Ammon's horn (tissue), 1 donor: ENCODE results near the gene DSE.

Experiments used
- DNase-seq: peaks from one replicate; pipeline ENCODE4 v3.0.0-alpha.2; 2016; ENCODE audit warnings: low spot score

DSE gene

DNA sequence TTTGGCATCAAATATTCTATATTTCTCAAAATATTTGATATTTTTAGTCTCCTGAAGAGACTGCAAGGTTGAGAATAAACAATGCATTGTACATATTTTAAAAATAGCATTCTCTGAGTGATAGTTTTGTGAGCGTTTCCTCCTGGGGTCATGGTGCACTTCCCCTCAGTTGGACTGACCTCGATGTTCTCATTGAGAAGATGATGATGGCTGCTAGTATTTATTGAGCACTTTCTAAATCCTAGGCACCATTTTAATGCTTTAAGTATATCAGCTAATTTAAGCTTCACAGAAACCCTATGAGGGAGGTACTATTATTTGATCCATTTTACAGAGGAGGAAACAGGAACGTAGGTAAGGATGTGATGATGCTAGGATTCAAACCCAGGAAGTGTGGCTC is 18.2 kb downstream of the DSE start:
- no peak for DNase-seq

DNA sequence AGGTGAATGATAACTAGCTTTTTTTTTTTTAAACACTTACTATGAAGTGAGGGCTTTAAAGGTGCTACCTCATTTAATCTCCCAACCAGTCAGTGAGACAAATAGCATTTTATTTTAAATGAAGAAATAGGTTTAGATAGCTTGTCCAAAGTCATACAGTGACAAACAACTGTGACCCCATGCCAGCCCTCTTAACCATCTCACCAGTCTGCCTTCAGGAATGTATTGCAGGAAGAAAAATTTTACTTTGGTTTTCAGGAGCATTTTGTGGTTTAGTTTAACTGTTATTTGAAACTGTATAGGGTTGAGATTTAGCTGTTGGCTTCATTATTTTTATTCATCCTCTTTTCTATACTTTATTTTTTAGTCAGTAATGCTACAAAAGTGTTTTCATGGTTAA is 18.6 kb downstream of the DSE start:
- no peak for DNase-seq

DNA sequence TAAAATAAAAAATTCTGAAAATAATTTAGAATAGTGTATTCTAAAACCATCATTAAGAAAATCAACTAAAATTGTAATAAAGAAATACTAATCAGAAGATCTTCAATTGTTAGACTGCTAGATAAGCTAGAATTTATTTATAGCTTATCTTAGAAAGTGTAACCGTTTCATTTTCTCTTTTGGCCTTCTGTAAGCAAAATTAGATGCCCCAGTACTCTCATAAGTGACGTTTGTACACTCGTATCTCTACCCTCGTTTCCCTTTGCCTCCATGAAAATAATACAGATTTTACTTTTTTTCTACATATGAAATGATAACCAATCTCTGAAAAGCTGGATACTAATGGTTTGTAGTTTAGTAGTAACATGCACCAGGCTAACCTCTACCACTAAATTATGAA is 19.8 kb downstream of the DSE start:
- DNase-seq = no peak

DNA sequence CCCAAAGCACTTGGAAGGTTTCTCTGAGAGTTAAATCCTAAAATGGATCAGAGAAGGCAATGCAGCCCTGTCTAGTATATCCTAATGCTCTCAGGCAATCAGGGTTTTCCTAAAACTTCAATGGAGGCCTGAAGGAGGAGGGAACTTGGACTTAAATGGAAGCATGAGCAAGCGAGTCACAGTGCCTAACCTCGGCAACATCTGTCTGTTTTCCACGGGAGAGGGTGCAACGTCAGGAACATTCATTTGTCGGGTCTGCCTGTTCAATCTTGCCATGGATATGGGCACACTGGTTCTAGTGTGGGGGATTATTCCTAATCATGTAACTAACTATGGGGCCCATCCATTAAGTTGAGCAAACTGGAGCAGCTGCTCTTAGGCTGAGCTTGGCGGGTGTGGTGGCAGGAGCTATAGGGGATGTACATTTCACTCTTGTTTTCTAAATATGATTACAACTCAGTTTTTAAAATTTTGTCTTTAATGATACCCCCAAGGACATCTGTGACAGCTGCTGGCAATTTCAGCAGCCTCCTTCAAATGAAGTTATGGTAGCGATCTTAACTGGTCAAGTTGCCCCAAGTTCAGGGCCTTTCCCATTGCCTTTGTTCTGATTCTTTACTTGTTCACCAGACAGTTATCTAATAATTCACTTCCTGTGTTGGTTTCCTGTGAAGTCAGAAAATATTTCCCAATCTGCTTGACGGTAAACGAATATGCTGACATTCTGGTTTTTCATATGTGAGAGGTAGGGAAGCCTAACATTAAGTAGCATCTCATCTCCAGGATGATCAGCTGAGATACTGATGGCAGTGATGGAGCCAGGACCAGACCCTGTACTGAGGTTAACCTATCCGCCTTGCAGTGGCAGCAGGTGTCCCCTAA is 21.6 kb downstream of the DSE start:
- DNase-seq = no peak

DNA sequence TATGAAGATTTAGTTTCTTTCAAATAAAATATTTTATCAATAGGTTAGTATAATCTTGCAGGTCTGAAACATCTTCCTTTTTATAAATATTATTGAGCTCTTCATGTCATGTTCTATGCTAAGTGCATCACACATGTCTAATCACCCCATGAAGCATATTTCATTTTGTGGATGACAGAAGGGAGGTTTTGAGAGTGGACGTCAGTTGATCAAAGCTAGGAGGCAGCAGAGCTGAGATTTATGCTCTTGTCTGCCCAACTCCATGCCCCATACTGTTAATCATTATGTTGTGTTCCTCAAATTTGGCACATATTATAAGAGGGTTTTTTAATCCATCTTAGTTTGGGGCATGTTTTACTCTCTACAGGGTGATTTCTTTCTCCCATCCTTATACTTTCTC is 22.7 kb downstream of the DSE start:
- DNase-seq = no peak

DNA sequence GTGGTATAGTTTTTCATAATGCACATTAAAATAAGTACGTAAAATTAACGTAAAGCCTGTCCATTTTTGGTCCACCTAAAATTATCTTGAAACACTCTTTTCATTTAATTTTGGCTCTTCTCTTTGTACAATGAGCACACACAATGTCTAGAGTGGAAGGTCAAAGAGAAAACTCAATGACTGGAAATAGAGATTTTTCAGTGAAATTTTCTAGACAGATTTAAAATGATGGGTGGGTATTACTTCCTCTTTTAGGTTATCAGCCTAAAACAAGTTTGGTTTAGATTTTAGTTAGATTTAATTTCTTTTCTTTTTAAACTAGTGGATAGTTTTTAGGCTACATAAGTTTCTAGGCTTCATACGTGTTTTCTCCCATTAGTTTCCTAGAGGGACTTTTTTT is 24.9 kb downstream of the DSE start:
- no peak for DNase-seq

DNA sequence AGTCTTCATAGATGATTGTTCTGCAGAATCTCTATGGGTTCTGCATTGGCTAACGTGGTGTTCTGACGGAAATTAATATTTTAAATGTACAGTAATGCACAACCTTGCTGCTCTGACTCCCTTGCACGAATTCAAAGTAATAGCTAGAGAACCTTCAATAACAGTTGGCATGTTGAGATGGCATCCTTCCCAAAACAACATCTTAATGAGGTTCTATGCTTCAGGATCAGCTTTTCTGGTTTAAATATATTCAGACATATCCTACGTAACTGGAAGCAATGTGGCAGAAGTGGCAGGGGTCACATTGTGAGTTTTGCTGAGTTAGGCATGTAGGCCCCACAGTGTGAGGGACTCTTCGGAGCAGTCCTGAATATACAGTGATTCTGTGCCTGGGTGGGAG is 25.7 kb downstream of the DSE start:
- DNase-seq = no peak

DNA sequence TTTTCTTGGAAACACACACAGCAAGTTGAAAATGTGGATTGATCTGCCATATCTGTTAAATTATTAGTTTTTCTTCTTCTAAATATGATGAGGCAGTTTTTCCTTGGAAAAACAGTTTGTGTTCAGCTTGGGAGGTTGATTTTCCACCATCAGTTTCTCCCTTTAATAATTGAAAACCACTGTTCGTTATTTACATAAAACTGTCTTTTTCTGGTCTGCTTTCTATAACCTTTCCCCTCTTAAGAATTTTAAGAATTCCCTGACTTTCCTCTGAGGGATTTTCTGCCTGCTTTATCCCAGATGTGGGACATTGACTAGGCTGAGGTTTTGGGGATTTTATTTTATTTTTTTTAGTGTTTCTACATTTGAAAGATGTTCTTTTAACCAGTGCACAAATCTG is 27.2 kb downstream of the DSE start:
- no peak for DNase-seq

DNA sequence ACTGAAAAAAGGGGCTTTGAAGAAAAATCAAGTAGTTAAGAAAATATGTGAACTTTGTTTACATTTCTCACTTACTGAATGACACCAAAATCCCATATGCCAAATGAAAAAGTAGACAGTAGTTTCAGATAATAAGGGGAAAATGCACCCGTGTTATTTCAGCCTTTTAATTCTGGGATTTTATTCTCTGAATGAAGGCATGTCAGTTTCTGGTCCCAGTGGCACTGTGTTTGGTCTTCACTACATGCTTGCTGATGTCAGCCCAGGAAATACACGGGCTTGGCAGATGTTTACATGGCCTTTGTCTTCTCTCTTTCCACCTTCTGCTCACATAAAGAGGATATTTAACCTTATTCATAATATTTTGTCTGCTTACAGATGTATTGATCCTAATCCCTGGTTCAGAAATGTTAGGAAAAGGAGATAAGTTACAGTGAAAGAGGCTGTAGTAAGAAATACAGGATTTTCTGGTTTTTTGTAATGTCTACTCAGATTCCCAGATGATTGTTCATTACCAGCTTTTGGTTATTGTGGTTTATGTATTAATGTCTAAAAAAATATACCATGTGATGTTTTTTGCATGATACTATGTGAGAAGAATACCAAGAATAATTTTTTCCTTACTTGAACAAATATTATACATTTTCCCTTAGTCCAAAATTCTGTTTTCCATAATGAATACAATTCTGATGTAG is 27.7 kb downstream of the DSE start:
- DNase-seq = no peak

DNA sequence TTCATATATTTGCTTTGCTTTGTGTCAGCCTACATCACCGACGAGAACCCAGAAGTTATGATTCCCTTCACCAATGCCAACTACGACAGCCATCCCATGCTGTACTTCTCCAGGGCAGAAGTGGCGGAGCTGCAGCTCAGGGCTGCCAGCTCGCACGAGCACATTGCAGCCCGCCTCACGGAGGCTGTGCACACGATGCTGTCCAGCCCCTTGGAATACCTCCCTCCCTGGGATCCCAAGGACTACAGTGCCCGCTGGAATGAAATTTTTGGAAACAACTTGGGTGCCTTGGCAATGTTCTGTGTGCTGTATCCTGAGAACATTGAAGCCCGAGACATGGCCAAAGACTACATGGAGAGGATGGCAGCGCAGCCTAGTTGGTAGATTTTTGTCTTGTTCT is 28.5 kb downstream of the DSE start:
- DNase-seq = no peak

DNA sequence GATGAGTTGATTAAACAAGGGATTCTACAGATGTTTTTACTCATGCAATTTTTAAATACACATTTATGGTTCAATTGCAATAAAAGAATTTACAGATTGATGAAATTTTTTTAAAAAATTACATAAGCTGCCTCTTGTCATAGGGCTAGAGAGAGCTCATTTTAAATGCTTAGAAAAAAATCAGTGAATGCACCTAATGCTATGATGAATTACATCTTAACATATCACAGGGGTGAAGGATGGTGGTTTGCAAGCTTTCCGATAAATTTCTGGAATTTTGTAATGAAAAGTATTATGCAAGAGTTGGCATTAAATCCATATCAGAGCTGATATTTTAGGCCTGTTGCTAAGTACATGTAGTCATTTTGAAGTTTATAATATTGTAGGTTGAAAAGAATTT is 29.6 kb downstream of the DSE start:
- no peak for DNase-seq

DNA sequence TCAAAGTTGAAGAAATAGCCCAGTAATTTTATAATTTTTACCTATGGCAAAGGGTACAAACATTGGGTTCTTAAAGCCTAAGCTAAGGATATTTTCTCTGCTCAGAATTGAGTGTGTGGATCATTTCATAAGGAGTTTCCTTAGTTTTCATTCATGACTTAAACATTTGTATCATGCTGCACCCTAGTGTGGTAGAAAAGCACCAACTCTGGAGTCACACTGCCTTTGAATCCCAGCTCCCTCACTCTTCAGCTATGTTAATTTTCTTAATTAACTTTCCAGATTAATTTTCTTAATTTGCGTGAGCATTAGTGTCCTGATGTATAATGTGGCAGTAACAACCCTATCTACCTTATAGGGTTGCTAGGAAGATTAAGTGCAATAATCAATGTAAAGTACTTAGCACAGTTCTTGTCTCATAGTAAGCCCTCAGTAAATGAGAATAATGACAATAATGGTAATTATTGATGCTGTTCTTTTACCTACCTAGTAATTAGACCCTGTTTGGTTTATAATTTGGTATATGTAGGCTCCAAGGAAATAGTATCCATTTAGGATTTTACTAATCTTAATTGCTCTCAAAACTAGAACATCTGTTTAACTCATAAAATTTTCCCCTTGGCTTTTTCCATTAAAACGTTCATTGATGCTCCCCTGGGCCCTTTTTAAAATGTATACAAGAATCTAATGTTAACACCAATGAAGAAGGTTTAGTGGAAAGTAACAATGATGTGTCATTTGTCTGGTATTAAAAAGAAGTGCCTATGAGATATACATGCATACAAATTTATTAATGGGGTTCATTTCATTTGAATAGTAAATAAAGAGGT is 31.6 kb downstream of the DSE start:
- DNase-seq = no peak

DNA sequence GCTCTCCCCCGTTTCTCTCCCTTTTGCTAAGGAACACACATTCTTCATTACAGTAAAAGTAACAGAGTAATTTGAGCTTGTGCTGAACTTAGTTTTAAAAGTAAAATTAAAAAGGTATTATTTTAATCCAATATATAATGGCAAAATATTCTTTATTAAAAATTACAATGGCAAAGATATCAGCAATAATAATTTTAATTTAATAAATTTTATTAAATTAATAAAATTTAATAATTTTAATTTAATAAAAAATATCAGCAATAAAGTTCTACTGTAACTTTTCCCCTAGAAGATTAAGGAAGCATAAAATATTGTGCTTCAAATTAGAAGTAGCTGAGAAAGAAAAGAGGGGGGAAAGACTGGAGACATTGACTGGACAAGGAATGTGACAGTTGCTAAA is 32.5 kb downstream of the DSE start:
- DNase-seq = no peak

DNA sequence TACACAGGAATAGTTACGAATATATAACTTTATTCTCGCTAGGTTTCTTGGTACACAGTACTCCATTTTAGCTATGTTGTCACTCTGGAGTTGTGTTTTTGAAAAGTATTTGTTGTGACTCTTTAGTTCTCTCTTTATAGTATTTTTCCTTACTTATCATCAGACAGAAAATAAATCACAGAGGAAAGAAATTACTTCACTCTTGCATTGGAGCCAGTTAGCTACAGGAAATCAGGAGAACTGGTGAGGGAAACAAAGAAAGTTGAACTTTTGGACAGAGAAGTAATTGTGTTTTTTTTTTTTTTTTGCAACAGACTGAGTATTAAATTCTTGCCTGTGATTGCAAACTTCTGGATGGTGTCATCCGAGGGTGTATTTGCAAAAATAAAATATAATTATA is 33.9 kb downstream of the DSE start:
- no peak for DNase-seq

DNA sequence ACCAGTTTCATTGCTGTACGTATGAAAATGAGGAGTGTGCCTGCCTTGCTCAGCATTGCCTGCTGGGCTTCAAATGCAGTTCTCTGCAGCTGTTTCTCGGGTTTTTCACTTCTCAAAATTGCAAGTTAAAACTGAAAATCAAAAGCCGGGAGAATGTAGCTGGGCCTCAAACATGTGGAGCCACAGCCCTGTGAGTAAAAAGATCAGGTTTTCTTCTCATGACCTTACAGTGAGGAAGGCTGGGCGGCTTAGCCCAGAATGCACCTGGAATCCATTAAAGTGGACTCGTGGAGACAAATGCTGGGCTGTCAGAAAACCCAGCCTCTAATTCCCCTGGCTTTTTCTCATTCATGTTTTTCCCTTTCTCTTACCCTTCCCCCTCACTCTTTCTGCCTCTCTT is 34.4 kb downstream of the DSE start:
- peak; percentile 27 for DNase-seq

DNA sequence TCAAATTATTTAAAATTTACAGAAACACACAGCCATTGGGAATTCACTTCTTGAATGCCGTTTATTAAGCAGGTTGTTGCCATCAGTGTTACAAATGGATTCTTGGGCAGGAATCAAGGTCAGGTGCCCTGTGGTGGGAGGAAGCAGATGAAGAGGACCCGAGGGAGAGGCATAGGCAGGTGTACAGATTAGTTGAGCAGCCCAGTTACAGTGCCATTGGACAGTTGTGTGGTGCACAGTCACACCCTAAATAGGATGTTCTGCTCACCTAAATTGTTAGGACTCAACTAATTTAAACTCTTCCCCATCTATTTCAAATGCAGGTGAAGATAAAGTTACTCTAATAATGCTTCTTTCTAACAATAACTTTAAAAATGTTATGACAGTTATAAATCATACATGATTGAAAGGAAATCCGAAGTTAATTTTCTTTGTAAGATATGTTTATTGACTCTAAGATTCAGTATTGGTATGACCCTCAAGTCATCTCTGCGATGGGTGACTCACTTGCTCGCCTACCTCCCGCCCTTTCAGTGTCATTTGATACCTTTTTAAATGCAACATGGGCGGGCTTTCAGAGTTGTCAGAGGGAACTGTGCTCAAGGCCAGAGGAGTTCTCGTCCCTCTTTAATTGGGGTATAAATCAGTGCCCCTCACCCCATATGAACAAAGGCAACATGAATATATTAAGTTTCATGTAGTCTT is 35.1 kb downstream of the DSE start:
- DNase-seq = no peak

DNA sequence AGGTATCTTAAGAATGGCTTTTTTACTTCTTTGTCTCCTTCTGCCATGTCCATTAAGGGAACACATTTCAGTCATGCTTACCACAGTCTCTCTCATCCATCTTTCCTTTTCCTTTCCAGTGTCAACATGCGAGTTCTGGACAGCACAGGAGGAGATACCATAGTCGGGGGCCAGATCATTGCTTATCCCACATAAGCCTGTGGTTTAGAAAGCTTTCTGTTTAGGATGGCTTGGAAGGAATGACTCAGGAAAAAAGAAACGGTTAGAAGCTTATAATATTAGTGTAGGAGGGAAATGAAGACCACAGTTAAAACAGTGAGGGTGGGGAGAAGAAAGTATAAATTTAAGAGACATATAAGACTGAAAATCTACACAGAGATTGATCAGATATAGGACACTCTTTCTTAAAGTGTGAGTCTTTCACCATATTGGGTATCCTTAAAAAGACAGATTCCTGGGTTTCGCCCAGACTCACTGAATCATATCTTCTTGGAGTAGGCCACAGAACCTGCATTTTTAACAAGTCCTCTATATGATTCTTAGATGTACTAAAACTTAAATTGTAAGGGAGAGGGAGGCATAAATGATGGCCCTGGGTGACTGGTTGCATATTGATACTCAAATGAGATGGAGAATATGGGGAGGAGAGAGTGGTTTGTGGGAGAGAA is 36.1 kb downstream of the DSE start:
- DNase-seq = no peak

DNA sequence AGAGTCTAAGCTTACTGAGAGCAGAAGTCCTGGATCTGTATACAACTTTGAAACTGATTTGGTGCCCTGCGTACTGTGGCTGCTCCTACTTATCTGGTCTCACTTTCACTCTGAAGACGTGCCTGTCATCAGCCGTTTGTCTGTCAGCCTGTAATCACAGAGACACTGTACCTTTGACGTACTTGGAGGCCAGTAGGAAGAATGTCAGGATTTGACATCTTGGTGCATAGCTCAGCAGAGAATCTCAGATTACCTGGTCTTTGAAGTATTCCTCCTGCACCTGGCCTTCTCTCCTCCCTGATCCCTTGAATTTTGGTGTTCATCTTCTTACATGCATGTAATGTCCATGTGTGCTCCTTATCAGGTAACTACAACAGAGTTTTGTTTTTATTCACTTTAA is 37.7 kb downstream of the DSE start:
- DNase-seq = no peak

DNA sequence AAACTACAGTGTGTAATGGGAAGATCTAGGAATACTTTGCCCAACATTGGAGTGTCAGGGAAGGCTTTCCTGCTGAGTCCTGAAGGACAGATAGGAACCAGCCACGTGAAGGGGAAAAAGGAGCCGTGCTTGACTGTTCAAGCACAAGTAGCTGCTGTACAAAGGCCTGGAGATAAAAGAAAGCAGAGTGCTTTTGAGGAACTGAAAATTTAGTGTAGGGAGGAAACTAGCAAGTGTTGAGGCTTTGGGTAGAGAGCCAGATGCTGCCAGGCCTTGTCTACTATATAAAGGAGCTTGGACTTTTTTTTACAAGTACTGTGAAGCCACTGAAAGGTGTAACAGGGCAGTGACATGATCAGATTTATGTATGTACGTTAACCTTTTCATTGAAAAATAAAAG is 39.0 kb downstream of the DSE start:
- peak; percentile 52 for DNase-seq

DNA sequence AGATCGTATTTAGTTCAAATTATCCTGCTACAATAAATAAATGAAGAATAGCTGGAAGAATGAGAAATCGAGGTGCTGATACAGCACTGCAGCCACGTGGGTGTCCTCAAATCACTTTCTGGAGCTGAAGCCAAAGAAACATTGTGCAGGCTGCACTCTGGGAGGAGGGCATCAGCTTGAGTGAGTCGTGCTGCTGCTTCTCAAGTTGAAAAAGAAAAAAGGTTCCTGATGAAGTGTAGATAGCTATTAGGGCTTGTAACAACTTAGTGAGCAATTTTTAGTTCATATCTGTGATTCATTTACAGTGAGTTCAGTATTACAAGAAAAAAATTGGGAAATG is 40.5 kb downstream of the DSE start:
- DNase-seq = peak; percentile 72

DNA sequence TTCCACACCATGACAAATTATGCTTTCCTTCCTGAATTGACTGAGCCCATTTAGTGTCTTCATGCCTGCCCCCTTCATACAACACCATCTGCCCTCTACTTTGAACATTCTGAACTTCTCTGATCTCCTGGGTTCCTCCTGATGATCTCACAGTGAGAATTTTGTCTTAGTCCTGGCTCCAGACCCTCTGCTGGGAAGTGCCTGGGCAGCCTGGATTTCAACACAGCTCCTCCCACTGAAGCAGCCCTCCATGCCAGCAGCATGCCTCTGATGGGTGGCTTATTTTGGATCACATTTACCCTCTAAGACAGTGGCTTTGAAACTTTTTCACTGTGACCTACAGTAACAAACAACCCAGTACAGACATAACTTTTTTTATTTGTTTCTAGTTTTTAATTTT is 41.5 kb downstream of the DSE start:
- peak; percentile 28 for DNase-seq

DNA sequence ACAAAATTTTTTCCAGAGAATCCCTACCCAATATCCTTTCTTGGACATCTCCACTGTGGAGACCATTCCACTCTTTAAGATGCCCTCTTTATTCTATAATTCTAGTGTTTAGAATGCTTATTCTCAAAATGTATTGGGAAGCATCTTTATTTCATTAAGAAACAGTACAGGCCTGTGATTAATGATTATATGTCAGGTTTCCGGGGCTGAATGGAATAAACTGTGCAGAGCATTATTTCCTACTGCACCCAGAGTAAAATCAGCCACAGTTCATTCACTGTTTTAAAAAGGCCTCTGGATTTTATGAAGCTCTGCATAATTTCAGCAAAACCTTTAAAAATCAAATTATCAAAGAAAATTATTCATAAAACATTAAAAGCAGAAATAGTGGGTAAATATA is 42.6 kb downstream of the DSE start:
- no peak for DNase-seq
